Measurements from ENCODE around the gene CARD10. TPM values are rescaled to one million over a fixed set of nuclear protein-coding genes. Genes with fewer than 3 reads are reported as not detected.
A peak's percentile ranks its signal among the peaks of the same experiment; 100 is the strongest.

Gene CARD10
- polyA plus RNA-seq, 1 experiment: 5.8 TPM

DNA sequence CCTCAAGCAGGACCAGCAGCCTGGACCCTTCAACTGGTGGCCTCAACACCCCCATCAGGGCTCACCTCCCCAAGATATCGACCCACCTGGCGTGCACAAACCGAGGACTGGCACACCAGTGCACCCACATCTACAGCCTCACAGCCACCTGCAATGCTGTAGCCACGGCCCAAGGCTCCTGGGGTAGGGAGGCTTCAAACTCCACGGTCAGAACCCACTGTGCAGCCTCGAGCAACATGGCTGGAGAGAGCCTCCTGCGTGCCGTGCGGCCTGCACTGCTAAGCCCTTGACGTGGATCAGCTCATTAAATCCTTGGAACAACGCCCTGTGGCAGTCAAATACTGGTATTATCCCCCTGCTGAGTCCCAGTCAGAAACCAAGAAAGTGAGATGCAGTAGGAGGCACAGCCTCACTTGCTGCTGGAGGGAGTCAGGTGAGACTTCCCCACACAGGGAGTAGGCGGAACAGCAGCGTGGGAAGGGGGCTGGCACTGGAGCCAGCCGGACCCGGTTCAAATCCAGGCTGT, 4.6 kb downstream of the CARD10 start:
- no peak for DNase-seq (ENCODE audit: low read depth, low spot score)
- no peak overlapping the region for H3K4me3 ChIP-seq (ENCODE audit: low read depth, low read length)
- H3K27ac ChIP-seq (ENCODE audit: low read depth, low read length): no peak overlapping the region
- TF ChIP-seq, protein P1, sequence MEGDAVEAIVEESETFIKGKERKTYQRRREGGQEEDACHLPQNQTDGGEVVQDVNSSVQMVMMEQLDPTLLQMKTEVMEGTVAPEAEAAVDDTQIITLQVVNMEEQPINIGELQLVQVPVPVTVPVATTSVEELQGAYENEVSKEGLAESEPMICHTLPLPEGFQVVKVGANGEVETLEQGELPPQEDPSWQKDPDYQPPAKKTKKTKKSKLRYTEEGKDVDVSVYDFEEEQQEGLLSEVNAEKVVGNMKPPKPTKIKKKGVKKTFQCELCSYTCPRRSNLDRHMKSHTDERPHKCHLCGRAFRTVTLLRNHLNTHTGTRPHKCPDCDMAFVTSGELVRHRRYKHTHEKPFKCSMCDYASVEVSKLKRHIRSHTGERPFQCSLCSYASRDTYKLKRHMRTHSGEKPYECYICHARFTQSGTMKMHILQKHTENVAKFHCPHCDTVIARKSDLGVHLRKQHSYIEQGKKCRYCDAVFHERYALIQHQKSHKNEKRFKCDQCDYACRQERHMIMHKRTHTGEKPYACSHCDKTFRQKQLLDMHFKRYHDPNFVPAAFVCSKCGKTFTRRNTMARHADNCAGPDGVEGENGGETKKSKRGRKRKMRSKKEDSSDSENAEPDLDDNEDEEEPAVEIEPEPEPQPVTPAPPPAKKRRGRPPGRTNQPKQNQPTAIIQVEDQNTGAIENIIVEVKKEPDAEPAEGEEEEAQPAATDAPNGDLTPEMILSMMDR (IDR thresholded peaks at IDR 0.05; ENCODE audit: low read depth, low read length): no peak
- ChIA-PET POLR2A (no interaction called here), CTCF (no interaction called here)
- H3K27me3 ChIP-seq (ENCODE audit: control insufficient read depth, insufficient read depth, low read length): no peaks in the 10 kb centered on the region
- no peaks in the 10 kb centered on the region; the same call in 1 of the 2 replicates for H3K9me3 ChIP-seq (ENCODE audit: control insufficient read depth, insufficient read depth, low read length)

DNA sequence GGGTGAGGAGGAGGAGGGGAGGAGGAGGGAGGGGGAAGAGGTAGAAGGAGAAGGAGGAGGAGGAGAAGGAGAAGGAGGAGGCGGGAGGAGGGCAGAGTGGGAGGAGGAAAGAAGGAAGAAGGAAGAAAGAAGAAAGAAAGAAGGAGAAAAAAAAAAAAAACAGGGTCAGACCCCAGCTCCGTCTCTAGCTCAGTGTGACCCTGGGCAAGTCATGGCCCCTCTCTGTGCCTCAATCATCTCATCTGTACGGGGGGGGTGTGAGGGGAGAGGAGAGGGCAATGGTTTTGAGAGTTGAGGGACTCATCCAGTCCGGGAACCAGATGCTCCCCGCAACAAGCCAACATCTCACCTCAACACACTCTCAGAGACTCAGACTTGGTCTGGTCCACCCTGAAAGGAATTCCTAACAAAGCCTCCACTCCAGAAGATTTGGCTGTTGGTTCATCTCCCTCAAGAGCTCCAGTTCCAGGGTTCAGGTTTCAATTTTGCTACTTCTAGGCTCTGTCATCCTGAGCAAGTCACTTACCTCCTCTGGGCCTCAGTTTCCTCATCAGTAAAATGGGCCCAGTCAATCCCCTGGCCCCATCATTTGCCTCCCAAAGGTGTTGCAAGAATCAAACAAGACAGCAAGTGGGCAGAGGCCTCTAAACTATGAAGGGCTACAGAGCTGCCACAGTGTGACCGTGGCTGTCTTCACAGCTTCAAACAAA, 7.7 kb downstream of the CARD10 start:
- no peaks in the 10 kb centered on the region for H3K27me3 ChIP-seq (ENCODE audit: control insufficient read depth, insufficient read depth, low read length)
- H3K27ac ChIP-seq (ENCODE audit: low read depth, low read length): peak overlapping the region; percentile 75
- TF ChIP-seq, protein P1 (IDR thresholded peaks at IDR 0.05; ENCODE audit: low read depth, low read length): no peak
- POLR2A ChIA-PET: interaction anchor here (0.7 to 1.7 kb wide), 3 partner anchors 15 to 40 kb away, joined by 4 to 9 read pairs (median 6); no protein-coding TSS in a partner anchor
- DNase-seq (ENCODE audit: low read depth, low spot score): no peak
- no peaks in the 10 kb centered on the region; the same call in 1 of the 2 replicates for H3K9me3 ChIP-seq (ENCODE audit: control insufficient read depth, insufficient read depth, low read length)
- CTCF ChIA-PET: interaction anchor here (0.6 to 1.6 kb wide), 3 partner anchors 39 to 251 kb away, joined by 3 to 7 read pairs (median 4); no protein-coding TSS in a partner anchor
- no peak overlapping the region for H3K4me3 ChIP-seq (ENCODE audit: low read depth, low read length)

DNA sequence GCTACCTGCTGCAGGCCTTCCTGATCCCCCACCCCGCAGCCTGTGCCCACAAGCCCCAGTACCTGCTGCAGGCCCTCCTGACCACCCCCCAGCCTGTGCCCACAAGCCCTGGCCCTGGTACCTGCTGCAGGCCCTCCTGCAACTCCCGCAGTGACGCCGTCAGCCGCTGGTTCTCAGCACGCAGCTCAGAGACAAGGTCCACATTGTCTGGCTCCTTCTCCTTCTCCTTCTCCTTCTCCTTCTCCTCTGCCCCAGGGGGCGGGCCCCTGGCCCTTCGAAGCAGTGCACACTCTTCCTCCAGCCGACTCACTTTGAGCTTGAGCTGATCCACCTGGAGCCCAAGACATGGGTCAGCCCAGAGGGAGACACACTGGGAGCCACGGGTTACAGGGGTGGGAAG, 9.1 kb downstream of the CARD10 start:
- ChIA-PET POLR2A (no interaction called here), CTCF (no interaction called here)
- DNase-seq (ENCODE audit: low read depth, low spot score): no peak
- Histone ChIP-seq H3K27ac (ENCODE audit: low read depth, low read length) (no peak overlapping the region), H3K9me3 (ENCODE audit: control insufficient read depth, insufficient read depth, low read length) (no peaks in the 10 kb centered on the region; the same call in 1 of the 2 replicates), H3K4me3 (ENCODE audit: low read depth, low read length) (no peak overlapping the region), H3K27me3 (ENCODE audit: control insufficient read depth, insufficient read depth, low read length) (no peaks in the 10 kb centered on the region)
- TF ChIP-seq, protein P1 (IDR thresholded peaks at IDR 0.05; ENCODE audit: low read depth, low read length): no peak

GRCh38 chr22:37509059-37509860, 10.0 kb downstream of the CARD10 start:
- no peak for DNase-seq (ENCODE audit: low read depth, low spot score)
- Histone ChIP-seq H3K27me3 (ENCODE audit: control insufficient read depth, insufficient read depth, low read length) (no peaks in the 10 kb centered on the region), H3K4me3 (ENCODE audit: low read depth, low read length) (no peak overlapping the region), H3K27ac (ENCODE audit: low read depth, low read length) (no peak overlapping the region), H3K9me3 (ENCODE audit: control insufficient read depth, insufficient read depth, low read length) (no peaks in the 10 kb centered on the region; the same call in 1 of the 2 replicates)
- ChIA-PET CTCF (interaction anchor here (0.6 kb wide), 1 partner anchor 309 kb away, joined by 3 read pairs; no protein-coding TSS in a partner anchor), POLR2A (no interaction called here)
- TF ChIP-seq, protein P1 (IDR thresholded peaks at IDR 0.05; ENCODE audit: low read depth, low read length): no peak

All from AG04450 (cell line).